ENCODE results near the gene NOX5.
"Not testable (repeated sequence)": the region's sequence is repeated elsewhere in the genome, so short reads cannot be mapped to it uniquely, and the experiment has no call there.

Gene NOX5

DNA sequence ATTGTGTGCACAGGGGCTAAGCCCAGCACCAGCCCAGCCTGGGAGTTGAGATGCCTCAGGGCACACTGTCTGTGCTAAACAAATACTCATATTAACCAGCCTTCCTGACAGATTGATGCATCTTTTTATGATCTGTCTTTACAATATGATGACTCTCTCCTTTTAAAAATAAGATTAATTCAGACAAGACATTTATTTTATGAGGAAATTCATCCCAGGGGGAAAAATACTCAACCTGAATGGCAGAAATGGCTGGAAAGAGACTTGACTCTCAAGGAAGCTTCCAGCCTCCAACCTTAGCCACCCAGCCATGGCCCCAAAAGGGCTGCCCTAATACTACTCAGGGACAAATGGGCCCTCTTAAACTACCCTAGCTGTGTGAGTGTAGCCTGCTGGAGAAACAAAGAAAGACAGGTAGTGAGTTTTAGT is 46.9 kb downstream of the NOX5 start:
- H3K36me3 ChIP-seq (ENCODE audit: insufficient read depth, low read length) = no peaks in the 10 kb centered on the region
- no peak overlapping the region for H3K4me2 ChIP-seq (ENCODE audit: low read length)
- H3K4me1 ChIP-seq (ENCODE audit: control insufficient read depth, insufficient read depth, low read length) = peaks cover 3% of the 10 kb centered on the region
- H3K9ac ChIP-seq (ENCODE audit: low read depth, low read length) = no peak overlapping the region
- peaks cover 11% of the 10 kb centered on the region for H3K27me3 ChIP-seq (ENCODE audit: control insufficient read depth, insufficient read depth, low read length)
- no peaks in the 10 kb centered on the region for H3K9me3 ChIP-seq (replicated peaks; ENCODE audit: low read length)
- H3K4me3 ChIP-seq (ENCODE audit: low read length) = no peak overlapping the region

DNA sequence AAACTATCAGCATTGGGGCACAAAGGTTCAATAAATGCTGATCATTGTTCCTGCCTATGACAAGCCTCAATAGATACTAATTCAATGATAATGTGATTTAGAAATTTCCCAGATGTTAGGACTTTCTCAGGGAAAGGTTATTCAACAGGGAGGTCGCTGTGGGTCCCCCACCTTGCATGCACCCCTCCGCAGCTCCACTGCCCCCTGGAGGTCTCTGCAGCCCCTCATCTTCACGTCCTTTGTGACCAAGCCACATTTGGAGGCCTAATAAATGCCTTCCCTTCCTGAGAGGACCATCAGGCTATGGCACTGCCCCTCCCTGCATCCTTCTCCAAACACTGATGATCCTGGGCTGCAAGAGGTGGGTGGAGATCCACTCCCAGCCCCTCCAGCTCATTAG is 50.2 kb downstream of the NOX5 start:
- H3K9ac ChIP-seq (ENCODE audit: low read depth, low read length) = no peak overlapping the region
- no peaks in the 10 kb centered on the region for H3K36me3 ChIP-seq (ENCODE audit: insufficient read depth, low read length)
- peaks cover 4% of the 10 kb centered on the region for H3K9me3 ChIP-seq (replicated peaks; ENCODE audit: low read length)
- no peaks in the 10 kb centered on the region for H3K4me1 ChIP-seq (ENCODE audit: control insufficient read depth, insufficient read depth, low read length)
- H3K27me3 ChIP-seq (ENCODE audit: control insufficient read depth, insufficient read depth, low read length) = no peaks in the 10 kb centered on the region
- no peak overlapping the region for H3K4me3 ChIP-seq (ENCODE audit: low read length)
- no peak overlapping the region for H3K4me2 ChIP-seq (ENCODE audit: low read length)

DNA sequence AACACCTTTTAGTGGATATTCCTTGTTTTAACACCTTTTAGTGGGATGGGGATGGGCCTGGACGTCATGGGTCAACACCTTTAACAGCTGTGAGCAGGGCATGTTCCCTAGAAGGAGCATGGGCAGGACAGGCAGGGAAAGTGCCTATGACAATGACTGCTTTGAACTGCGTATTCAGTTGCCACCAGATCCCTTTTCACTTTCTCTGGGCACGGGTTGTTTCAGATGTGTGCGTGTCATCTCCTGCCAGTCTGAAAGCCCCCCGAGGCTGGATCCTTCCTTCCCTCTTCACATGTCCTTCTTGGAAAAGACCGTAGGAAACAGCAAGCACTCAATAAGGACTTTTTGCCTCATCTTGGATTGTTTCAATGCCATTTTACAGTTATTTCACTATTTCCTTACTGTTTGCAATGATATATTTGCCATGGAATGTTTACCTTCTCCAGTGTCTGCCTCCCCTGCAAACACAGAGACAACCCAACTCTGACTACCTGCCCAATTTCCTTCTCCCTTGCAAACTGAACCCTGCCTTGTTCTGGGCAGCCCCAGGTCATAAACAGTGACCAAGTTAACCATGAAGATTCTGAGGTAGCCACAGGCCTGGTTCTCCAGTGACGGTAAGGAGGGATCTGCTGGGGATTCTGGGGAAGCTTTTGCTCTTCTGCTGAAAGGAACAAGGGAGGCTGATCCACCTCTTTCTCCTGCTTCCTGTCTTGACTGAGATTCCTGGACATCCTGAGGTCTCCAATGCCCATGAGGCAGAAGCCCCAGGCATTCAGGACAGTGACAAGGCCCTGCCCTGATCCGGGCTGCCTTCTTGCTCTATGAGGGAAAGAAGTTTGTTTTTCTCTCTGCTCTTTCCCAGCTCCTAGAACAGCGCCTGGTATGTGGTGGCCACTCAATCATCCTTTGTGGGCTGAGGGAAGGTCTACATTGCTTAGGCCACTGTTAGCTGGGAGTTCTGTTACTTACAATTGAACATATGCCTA is 51.8 kb downstream of the NOX5 start:
- no peak overlapping the region for H3K4me2 ChIP-seq (ENCODE audit: low read length)
- H3K9me3 ChIP-seq (replicated peaks; ENCODE audit: low read length) = peaks cover 4% of the 10 kb centered on the region
- H3K27me3 ChIP-seq (ENCODE audit: control insufficient read depth, insufficient read depth, low read length) = peaks cover under 1% of the 10 kb centered on the region
- no peaks in the 10 kb centered on the region for H3K36me3 ChIP-seq (ENCODE audit: insufficient read depth, low read length)
- no peak overlapping the region for H3K9ac ChIP-seq (ENCODE audit: low read depth, low read length)
- no peaks in the 10 kb centered on the region for H3K4me1 ChIP-seq (ENCODE audit: control insufficient read depth, insufficient read depth, low read length)
- no peak overlapping the region for H3K4me3 ChIP-seq (ENCODE audit: low read length)

DNA sequence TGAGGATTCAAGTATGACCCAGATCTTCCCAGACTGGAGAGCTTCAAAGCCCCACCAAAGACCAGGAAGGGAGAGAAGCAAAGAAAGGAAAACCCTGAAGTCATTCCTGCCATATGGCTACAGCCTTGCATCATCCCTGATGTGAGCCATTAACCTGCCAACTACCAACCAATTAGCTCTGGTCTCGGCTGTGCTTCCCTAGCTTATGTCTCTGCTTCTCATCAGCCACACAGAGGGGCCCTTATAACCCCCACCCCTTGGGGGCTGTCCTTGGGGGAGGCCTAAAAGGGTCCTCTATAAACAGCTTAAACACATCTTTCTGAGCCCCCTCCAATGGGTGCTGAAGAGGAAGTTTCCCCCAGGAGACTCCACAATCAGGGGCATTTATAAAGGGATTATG is 52.8 kb downstream of the NOX5 start:
- Histone ChIP-seq H3K27me3 (ENCODE audit: control insufficient read depth, insufficient read depth, low read length) (peaks cover 6% of the 10 kb centered on the region), H3K4me3 (ENCODE audit: low read length) (no peak overlapping the region), H3K9ac (ENCODE audit: low read depth, low read length) (no peak overlapping the region), H3K9me3 (replicated peaks; ENCODE audit: low read length) (peaks cover 4% of the 10 kb centered on the region), H3K4me2 (ENCODE audit: low read length) (no peak overlapping the region), H3K4me1 (ENCODE audit: control insufficient read depth, insufficient read depth, low read length) (no peaks in the 10 kb centered on the region), H3K36me3 (ENCODE audit: insufficient read depth, low read length) (no peaks in the 10 kb centered on the region)

DNA sequence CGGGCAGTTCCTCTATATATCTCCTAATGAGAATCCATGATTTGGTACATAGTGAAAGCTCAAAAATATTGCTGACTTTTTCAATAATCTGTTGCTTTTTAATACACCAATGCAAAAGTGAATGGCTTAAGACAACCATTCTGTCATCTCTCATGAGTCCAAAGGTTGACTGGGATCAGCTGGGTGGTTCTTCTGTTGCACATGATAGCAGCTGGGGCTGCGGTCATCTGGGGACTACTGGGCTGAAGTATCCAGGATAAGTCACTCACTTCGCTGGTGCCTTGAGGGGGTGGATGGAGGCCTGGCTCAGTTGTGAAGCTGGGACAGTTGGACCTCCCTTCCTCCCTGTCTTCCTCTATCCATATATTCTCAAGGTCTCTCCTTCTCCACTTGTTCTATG is 53.7 kb downstream of the NOX5 start:
- peaks cover 4% of the 10 kb centered on the region for H3K9me3 ChIP-seq (replicated peaks; ENCODE audit: low read length)
- H3K9ac ChIP-seq (ENCODE audit: low read depth, low read length) = no peak overlapping the region
- no peak overlapping the region for H3K4me3 ChIP-seq (ENCODE audit: low read length)
- H3K4me2 ChIP-seq (ENCODE audit: low read length) = no peak overlapping the region
- no peaks in the 10 kb centered on the region for H3K4me1 ChIP-seq (ENCODE audit: control insufficient read depth, insufficient read depth, low read length)
- peaks cover 6% of the 10 kb centered on the region for H3K27me3 ChIP-seq (ENCODE audit: control insufficient read depth, insufficient read depth, low read length)
- H3K36me3 ChIP-seq (ENCODE audit: insufficient read depth, low read length) = no peaks in the 10 kb centered on the region

DNA sequence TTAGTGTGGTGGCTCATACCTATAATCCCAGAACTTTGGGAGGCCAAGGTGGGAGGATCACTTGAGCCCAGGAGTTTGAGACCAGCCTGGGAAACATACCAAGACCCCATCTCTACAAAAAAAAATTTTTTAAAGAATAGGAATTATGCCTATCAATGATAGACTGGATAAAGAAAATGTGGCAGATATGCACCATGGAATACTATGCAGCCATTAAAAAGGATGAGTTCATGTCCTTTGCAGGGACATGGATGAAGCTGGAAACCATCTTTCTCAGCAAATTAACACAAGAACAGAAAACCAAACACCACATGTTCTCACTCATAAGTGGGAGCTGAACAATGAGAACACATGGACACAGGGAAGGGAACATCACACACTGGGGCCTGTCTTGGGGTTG is 54.8 kb downstream of the NOX5 start:
- H3K36me3 ChIP-seq (ENCODE audit: insufficient read depth, low read length); H3K27me3 ChIP-seq (ENCODE audit: control insufficient read depth, insufficient read depth, low read length); H3K9ac ChIP-seq (ENCODE audit: low read depth, low read length); H3K4me3 ChIP-seq (ENCODE audit: low read length); H3K9me3 ChIP-seq (replicated peaks; ENCODE audit: low read length); H3K4me2 ChIP-seq (ENCODE audit: low read length); H3K4me1 ChIP-seq (ENCODE audit: control insufficient read depth, insufficient read depth, low read length): not testable (repeated sequence)

DNA sequence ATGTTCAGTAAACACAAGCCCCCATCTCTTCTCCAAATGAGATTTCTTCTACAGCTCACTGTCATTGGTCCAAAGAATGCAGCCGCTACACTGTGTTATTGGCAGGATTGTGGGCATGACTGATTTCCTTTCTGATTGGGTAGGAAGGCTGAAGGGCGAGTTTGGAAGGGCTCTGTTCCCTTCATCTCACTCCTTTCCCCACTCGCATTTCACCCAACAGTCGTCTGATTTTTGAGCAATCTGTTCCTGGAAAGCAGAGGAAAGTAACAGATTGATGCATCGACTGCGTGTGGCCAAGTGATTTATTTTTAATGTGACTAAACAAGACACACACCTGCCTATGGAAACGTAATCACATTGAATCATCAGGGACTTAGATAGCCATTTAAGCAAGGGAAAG is 55.5 kb downstream of the NOX5 start:
- H3K27me3 ChIP-seq (ENCODE audit: control insufficient read depth, insufficient read depth, low read length) = peaks cover 6% of the 10 kb centered on the region
- H3K4me1 ChIP-seq (ENCODE audit: control insufficient read depth, insufficient read depth, low read length) = peaks cover 10% of the 10 kb centered on the region
- no peak overlapping the region for H3K9ac ChIP-seq (ENCODE audit: low read depth, low read length)
- H3K4me2 ChIP-seq (ENCODE audit: low read length) = no peak overlapping the region
- peaks cover 4% of the 10 kb centered on the region for H3K9me3 ChIP-seq (replicated peaks; ENCODE audit: low read length)
- no peaks in the 10 kb centered on the region for H3K36me3 ChIP-seq (ENCODE audit: insufficient read depth, low read length)
- H3K4me3 ChIP-seq (ENCODE audit: low read length) = no peak overlapping the region

DNA sequence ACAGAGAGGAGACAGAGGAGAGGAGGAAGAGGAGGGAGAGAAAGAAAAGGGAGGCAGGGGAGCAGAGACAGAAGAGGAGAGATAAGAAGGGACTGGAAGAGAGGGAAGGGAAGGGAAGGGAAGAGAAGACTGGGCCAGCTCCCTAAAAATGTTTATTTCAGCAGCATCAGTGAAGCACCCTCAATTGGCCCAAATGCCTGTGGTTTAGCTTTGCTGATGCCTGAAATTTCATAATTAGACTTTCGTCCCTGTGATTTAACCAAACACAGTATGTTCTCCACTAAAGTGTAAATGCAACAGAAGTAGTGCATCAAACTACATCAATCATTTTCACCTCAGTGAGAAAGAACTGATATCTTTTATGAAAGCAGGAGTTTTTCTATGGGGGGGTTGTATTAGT is 55.9 kb downstream of the NOX5 start:
- Histone ChIP-seq H3K4me3 (ENCODE audit: low read length) (no peak overlapping the region), H3K4me1 (ENCODE audit: control insufficient read depth, insufficient read depth, low read length) (peaks cover 11% of the 10 kb centered on the region), H3K27me3 (ENCODE audit: control insufficient read depth, insufficient read depth, low read length) (peaks cover 6% of the 10 kb centered on the region), H3K9me3 (replicated peaks; ENCODE audit: low read length) (peaks cover 4% of the 10 kb centered on the region), H3K4me2 (ENCODE audit: low read length) (no peak overlapping the region), H3K9ac (ENCODE audit: low read depth, low read length) (no peak overlapping the region), H3K36me3 (ENCODE audit: insufficient read depth, low read length) (no peaks in the 10 kb centered on the region)

DNA sequence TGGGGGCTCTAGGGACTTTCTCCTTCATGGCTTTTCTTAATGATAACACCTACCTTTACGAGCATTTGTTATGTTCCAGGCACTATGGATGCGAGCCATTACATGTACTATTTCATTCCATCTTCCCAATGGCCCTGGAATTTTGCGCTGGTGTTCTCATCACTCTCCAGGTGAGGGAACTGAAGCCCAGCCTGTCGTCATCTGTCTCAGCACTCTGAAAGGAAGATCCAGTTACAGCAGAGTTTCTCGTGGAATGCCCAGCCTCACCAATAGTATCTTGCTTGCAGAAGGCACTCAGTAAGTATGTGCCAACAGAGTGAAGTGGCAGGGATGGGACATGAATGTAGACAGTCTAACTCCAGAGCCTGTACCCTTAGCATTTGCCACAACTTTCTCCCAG is 56.8 kb downstream of the NOX5 start:
- H3K9me3 ChIP-seq (replicated peaks; ENCODE audit: low read length) = peaks cover 4% of the 10 kb centered on the region
- H3K36me3 ChIP-seq (ENCODE audit: insufficient read depth, low read length) = no peaks in the 10 kb centered on the region

DNA sequence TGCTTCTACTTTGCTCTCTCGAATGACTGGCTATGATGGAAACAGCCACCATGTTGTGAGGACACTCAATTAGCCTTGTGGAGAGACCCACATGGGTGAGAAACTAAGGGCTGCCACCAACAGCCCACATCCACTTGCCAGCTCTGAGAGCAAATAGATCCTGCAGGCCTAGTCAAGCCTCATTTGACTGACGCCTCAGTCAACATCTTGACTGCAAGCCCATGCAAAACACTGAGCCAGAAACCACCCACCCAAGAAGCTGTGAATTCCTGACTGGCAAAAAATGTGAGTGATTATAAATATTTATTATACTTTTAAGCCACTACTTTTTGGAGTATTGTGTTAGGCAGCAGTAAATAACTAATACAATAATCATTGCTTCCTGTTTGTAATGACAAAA is 58.4 kb downstream of the NOX5 start:
- Histone ChIP-seq H3K27me3 (ENCODE audit: control insufficient read depth, insufficient read depth, low read length) (peaks cover 6% of the 10 kb centered on the region), H3K9ac (ENCODE audit: low read depth, low read length) (no peak overlapping the region), H3K4me3 (ENCODE audit: low read length) (no peak overlapping the region), H3K4me2 (ENCODE audit: low read length) (no peak overlapping the region), H3K36me3 (ENCODE audit: insufficient read depth, low read length) (no peaks in the 10 kb centered on the region), H3K9me3 (replicated peaks; ENCODE audit: low read length) (peaks cover 4% of the 10 kb centered on the region), H3K4me1 (ENCODE audit: control insufficient read depth, insufficient read depth, low read length) (peaks cover 11% of the 10 kb centered on the region)

More for the DNA sequence above, 56.8 kb downstream of the NOX5 start:
- Histone ChIP-seq H3K4me3 (ENCODE audit: low read length) (no peak overlapping the region), H3K27me3 (ENCODE audit: control insufficient read depth, insufficient read depth, low read length) (peaks cover 6% of the 10 kb centered on the region), H3K4me1 (ENCODE audit: control insufficient read depth, insufficient read depth, low read length) (peaks cover 11% of the 10 kb centered on the region), H3K9ac (ENCODE audit: low read depth, low read length) (no peak overlapping the region), H3K4me2 (ENCODE audit: low read length) (no peak overlapping the region)

DNA sequence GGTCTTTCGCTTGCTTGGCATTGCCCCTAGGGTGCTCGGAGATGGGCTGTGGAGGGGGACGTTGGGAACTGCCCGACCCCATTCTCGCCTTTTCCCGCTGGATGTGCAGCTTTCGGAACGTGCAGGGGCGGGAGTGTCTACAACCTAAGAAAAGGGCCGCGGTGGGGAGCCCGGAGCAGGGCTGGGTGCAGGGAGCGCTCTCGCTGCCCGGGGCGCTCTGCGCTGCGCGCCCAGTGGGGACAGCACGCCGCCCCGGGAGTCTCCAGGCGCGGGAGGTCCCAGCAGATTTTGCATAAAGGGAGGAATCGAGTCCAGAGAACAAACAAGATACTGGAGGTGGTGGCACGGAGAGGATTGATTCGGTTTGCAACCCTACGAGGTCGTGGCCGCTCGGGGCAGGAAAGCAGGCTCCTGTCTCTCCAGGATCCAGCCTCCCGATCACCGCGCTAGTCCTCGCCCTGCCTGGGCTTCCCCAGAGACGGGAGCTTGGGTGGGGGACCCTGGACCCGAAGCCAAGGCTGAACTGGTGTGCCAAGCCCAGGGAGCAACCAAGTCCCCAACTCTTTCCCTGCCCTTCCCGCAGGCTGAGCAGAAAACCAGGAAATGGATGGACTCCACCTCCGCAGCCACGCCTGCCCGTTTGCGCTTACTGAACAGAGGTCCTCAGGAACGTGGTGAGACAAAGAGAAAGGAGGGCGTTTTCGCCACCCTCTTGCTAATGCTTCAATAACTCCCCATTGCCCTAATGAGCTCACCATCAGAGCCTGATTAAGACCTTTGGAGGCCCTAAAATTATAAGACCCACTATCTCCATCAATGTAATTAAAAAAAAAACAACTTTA is 59.7 kb downstream of the NOX5 start:
- peak overlapping the region; percentile 74 for H3K4me3 ChIP-seq (ENCODE audit: low read length)
- no peaks in the 10 kb centered on the region for H3K9me3 ChIP-seq (replicated peaks; ENCODE audit: low read length)
- no peaks in the 10 kb centered on the region for H3K36me3 ChIP-seq (ENCODE audit: insufficient read depth, low read length)
- H3K4me1 ChIP-seq (ENCODE audit: control insufficient read depth, insufficient read depth, low read length) = peaks cover 11% of the 10 kb centered on the region
- peaks cover 6% of the 10 kb centered on the region for H3K27me3 ChIP-seq (ENCODE audit: control insufficient read depth, insufficient read depth, low read length)
- H3K9ac ChIP-seq (ENCODE audit: low read depth, low read length) = peak overlapping the region; percentile 72
- peak overlapping the region; percentile 89 for H3K4me2 ChIP-seq (ENCODE audit: low read length)
